ENCODE measurements around the gene HYAL1.
A peak's percentile ranks its signal among the peaks of the same experiment; 100 is the strongest.

Gene HYAL1

GRCh38 chr3:50255251-50255615 is 48.1 kb downstream of the HYAL1 start:
- no peak overlapping the region for H3K4me3 ChIP-seq
- peak overlapping the region in 10 of 11 experiments; percentile 14 to 71 (median 54); a peak in 17 of 22 replicates for H3K27ac ChIP-seq
- H3K4me1 ChIP-seq = peaks cover 22 to 92% (median 57%) of the 10 kb centered on the region in 10 experiments
- H3K4me2 ChIP-seq = peak overlapping the region; percentile 16 to 85 (median 61); a peak in 18 of 22 replicates
- peaks cover 79 to 96% (median 93%) of the 10 kb centered on the region in 11 experiments for H3K36me3 ChIP-seq
- no peaks in the 10 kb centered on the region for H3K27me3 ChIP-seq
- H4K20me1 ChIP-seq = peaks cover 58 to 97% (median 91%) of the 10 kb centered on the region in 11 experiments
- no peak for TF ChIP-seq Cebpa-rat (IDR thresholded peaks at IDR 0.05)
- H3K9ac ChIP-seq = peak overlapping the region; percentile 3 to 65 (median 47); a peak in 12 of 22 replicates
- H3K9me3 ChIP-seq (replicated peaks in 1 of 11) = no peaks in the 10 kb centered on the region

GRCh38 chr3:50254577-50255250 is 48.7 kb downstream of the HYAL1 start:
- no peak overlapping the region; a peak in 1 of 20 replicates for H3K4me3 ChIP-seq
- TF ChIP-seq Cebpa-rat (IDR thresholded peaks at IDR 0.05) = no peak
- no peaks in the 10 kb centered on the region for H3K9me3 ChIP-seq (replicated peaks in 1 of 11)
- H3K36me3 ChIP-seq = peaks cover 84 to 100% (median 97%) of the 10 kb centered on the region in 11 experiments
- H3K27me3 ChIP-seq = no peaks in the 10 kb centered on the region
- H3K27ac ChIP-seq = peak overlapping the region in 10 of 11 experiments; percentile 34 to 71 (median 60); a peak in 19 of 22 replicates
- H4K20me1 ChIP-seq = peaks cover 63 to 100% (median 97%) of the 10 kb centered on the region in 11 experiments
- H3K4me2 ChIP-seq = peak overlapping the region; percentile 16 to 85 (median 61); a peak in 19 of 22 replicates
- H3K9ac ChIP-seq = peak overlapping the region; percentile 3 to 75 (median 47); a peak in 16 of 22 replicates
- peaks cover 20 to 95% (median 60%) of the 10 kb centered on the region in 10 experiments for H3K4me1 ChIP-seq

- Histone ChIP-seq H3K9ac (peak overlapping the region in 3 of 11 experiments; percentile 9 to 69 (median 61); a peak in 1 of 22 replicates), H3K36me3 (peaks cover 71 to 97% (median 90%) of the 10 kb centered on the region in 11 experiments), H3K4me3 (no peak overlapping the region), H3K4me2 (peak overlapping the region in 3 of 11 experiments; percentile 33 to 85 (median 35); a peak in 4 of 22 replicates), H3K4me1 (peaks cover 35 to 98% (median 77%) of the 10 kb centered on the region in 10 experiments), H4K20me1 (peaks cover 90 to 100% (median 99%) of the 10 kb centered on the region in 11 experiments), H3K9me3 (replicated peaks in 1 of 11) (no peaks in the 10 kb centered on the region), H3K27me3 (no peaks in the 10 kb centered on the region), H3K27ac (no peak overlapping the region)
- no peak for TF ChIP-seq Cebpa-rat (IDR thresholded peaks at IDR 0.05)
Measured at GRCh38 chr3:50251220-50251619, 52.2 kb downstream of the HYAL1 start.

GRCh38 chr3:50250514-50250913 is 52.9 kb downstream of the HYAL1 start:
- Histone ChIP-seq H3K27me3 (no peaks in the 10 kb centered on the region), H3K4me1 (peaks cover 42 to 100% (median 84%) of the 10 kb centered on the region in 10 experiments), H3K4me2 (peak overlapping the region in 2 of 11 experiments; percentile 38 to 96; a peak in 4 of 22 replicates), H3K27ac (no peak overlapping the region), H3K9me3 (replicated peaks in 1 of 11) (no peaks in the 10 kb centered on the region), H4K20me1 (peaks cover 88 to 100% (median 95%) of the 10 kb centered on the region in 11 experiments), H3K4me3 (no peak overlapping the region), H3K36me3 (peaks cover 65 to 92% (median 85%) of the 10 kb centered on the region in 11 experiments), H3K9ac (peak overlapping the region in 4 of 11 experiments; percentile 61 to 99 (median 80); a peak in 4 of 22 replicates)
- no peak for TF ChIP-seq Cebpa-rat (IDR thresholded peaks at IDR 0.05)

Data from BLaER1 treated with 17β-estradiol and CSF1 and Interleukin-3, amounts not matched to agents 10 nM and 100 nM (cell line).